RWPE1 (cell line): Measurements from ENCODE around the gene TMEM198.

ENCODE experiments used
- CTCF ChIA-PET: fragments of 350-600 bp; sonication (Branson Sonifier 250); formaldehyde crosslinking; extraction: SDS; loops from one replicate; lab custom pipeline; 2021; lab: Yijun Ruan, JAX
- POLR2A ChIA-PET: fragments of 400-600 bp; formaldehyde crosslinking; extraction: SDS; loops from one replicate; lab custom pipeline; 2020; ENCODE audit warnings: antibody characterized with exemption; ENCODE audit not compliant: low non-redundant PET; lab: Yijun Ruan, JAX
- DNase-seq: peaks from one replicate; pipeline ENCODE4 v3.0.0; 2012; ENCODE audit warnings: low spot score
- H3K27ac ChIP-seq: fragments of 450-650 bp; 2 replicates; pipeline ENCODE4 v1.5.1; 2017
- TF ChIP-seq, protein P1 (sequence below): fragments of 450-650 bp; conservative IDR thresholded peaks from 2 replicates; pipeline ENCODE4 v1.5.1; 2017; ENCODE audit warnings: low read depth, mild to moderate bottlenecking

TMEM198 gene

DNA sequence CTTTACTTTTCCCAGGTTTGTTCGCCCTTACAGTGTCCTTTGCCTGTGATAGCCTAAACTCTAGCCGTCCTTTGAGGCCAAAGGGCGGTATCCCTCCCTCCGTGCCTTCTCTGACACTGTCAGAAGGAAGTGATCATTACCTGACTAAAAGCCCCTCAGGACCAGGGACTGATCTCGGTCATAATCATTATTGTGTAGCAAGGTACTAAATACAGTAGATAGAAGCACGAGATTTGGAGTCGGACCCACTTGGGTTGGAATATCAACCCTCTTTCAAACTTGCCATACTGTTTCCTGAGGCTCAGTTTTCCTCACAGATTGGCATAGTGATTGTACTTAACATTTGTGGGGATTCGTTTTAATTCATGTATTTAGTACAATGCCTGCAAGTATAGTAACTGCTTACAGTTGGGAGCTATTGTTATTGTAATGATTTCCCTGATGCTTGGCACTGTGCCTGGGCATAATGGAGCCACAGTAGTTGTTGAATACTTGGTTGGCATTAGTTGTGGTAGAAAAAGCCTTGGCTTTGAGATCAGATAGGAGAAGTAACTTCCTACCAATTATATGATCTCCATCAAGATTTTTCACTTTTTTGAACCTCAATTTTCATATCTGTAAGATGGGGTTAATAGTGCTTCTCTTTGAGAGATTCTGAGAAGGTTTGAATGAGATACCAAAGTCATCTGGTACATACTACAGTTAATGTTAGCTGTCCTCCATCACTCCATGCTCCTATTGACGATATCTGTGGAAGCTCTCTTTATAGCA lies 54.7 kb downstream of the TMEM198 start:
- ChIA-PET CTCF (interaction anchor here (0.6 to 1.6 kb wide), 2 partner anchors 38 to 474 kb away, joined by 5 read pairs; no protein-coding TSS in a partner anchor), POLR2A (no interaction called here)
- TF ChIP-seq, protein P1, sequence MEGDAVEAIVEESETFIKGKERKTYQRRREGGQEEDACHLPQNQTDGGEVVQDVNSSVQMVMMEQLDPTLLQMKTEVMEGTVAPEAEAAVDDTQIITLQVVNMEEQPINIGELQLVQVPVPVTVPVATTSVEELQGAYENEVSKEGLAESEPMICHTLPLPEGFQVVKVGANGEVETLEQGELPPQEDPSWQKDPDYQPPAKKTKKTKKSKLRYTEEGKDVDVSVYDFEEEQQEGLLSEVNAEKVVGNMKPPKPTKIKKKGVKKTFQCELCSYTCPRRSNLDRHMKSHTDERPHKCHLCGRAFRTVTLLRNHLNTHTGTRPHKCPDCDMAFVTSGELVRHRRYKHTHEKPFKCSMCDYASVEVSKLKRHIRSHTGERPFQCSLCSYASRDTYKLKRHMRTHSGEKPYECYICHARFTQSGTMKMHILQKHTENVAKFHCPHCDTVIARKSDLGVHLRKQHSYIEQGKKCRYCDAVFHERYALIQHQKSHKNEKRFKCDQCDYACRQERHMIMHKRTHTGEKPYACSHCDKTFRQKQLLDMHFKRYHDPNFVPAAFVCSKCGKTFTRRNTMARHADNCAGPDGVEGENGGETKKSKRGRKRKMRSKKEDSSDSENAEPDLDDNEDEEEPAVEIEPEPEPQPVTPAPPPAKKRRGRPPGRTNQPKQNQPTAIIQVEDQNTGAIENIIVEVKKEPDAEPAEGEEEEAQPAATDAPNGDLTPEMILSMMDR = no peak
- H3K27ac ChIP-seq = peak overlapping the region; percentile 89
- no peak for DNase-seq
